ENCODE data around the gene S100A11. TPM values are rescaled to one million over a fixed set of nuclear protein-coding genes. Genes with fewer than 3 reads are reported as not detected.

Gene S100A11
- polyA plus RNA-seq, 4 donors = 215 to 317 (median 278) TPM

- DNase-seq (ENCODE audit: low read depth in 4 of 4, low spot score in 2 of 4) = no peak
Observed at GRCh38 chr1:151988405-151988923, 48.3 kb downstream of the S100A11 start.

GRCh38 chr1:151986501-151987190 is 50.2 kb downstream of the S100A11 start:
- no peak for DNase-seq (ENCODE audit: low read depth in 4 of 4, low spot score in 2 of 4)

- no peak for DNase-seq (ENCODE audit: low read depth in 4 of 4, low spot score in 2 of 4)
Observed at GRCh38 chr1:151985768-151986167, 51.0 kb downstream of the S100A11 start.

GRCh38 chr1:151985270-151985669 is 51.5 kb downstream of the S100A11 start:
- no peak for DNase-seq (ENCODE audit: low read depth in 4 of 4, low spot score in 2 of 4)

- DNase-seq (ENCODE audit: low read depth in 4 of 4, low spot score in 2 of 4) = no peak
Observed at GRCh38 chr1:151984313-151984956, 52.4 kb downstream of the S100A11 start.

Other genes starting within 250 kb of the S100A11 start
- 10 to 100 TPM in 1 of 4 donors, 1 to 10 TPM in 3; 7.9 to 11.7 (median 8.9) TPM for gene TDRKH, start 246.5 kb downstream of the S100A11 start, polyA plus RNA-seq (ENCODE audit: insufficient read length in 4 of 4)
- gene LINGO4, start 231.6 kb downstream of the S100A11 start, polyA plus RNA-seq (ENCODE audit: insufficient read length in 4 of 4) = not detected
- 1 to 10 TPM in 3 of 4 donors, under 1 TPM in 1; 0.95 to 1.6 (median 1.1) TPM for gene RORC, start 205.2 kb downstream of the S100A11 start, polyA plus RNA-seq (ENCODE audit: insufficient read length in 4 of 4)
- under 1 TPM; 0.20 to 0.46 (median 0.32) TPM for gene C2CD4D, start 197.2 kb downstream of the S100A11 start, polyA plus RNA-seq (ENCODE audit: insufficient read length in 4 of 4)
- under 1 TPM; 0.41 to 0.82 (median 0.82) TPM for gene THEM5, start 183.3 kb downstream of the S100A11 start, polyA plus RNA-seq (ENCODE audit: insufficient read length in 4 of 4)
- gene THEM4, start 127.5 kb downstream of the S100A11 start, polyA plus RNA-seq (ENCODE audit: insufficient read length in 4 of 4) = 10 to 100 TPM; 18.1 to 44.6 (median 31.7) TPM
- 100 to 1,000 TPM; 194 to 269 (median 233) TPM for gene S100A10, start 43.1 kb downstream of the S100A11 start, polyA plus RNA-seq (ENCODE audit: insufficient read length in 4 of 4)
- not detected for gene TCHHL1, start 52.1 kb upstream of the S100A11 start, polyA plus RNA-seq (ENCODE audit: insufficient read length in 4 of 4)
- under 1 TPM; 0.05 to 0.08 (median 0.06) TPM for gene TCHH, start 78.4 kb upstream of the S100A11 start, polyA plus RNA-seq (ENCODE audit: insufficient read length in 4 of 4)
- gene RPTN, start 122.2 kb upstream of the S100A11 start, polyA plus RNA-seq (ENCODE audit: insufficient read length in 4 of 4) = not detected
- 1 to 10 TPM in 1 of 4 donors, under 1 TPM in 3; 0.11 to 1.7 (median 0.52) TPM for gene HRNR, start 187.2 kb upstream of the S100A11 start, polyA plus RNA-seq (ENCODE audit: insufficient read length in 4 of 4)